Measurements from ENCODE around the gene CRACR2A.

CRACR2A gene

DNA sequence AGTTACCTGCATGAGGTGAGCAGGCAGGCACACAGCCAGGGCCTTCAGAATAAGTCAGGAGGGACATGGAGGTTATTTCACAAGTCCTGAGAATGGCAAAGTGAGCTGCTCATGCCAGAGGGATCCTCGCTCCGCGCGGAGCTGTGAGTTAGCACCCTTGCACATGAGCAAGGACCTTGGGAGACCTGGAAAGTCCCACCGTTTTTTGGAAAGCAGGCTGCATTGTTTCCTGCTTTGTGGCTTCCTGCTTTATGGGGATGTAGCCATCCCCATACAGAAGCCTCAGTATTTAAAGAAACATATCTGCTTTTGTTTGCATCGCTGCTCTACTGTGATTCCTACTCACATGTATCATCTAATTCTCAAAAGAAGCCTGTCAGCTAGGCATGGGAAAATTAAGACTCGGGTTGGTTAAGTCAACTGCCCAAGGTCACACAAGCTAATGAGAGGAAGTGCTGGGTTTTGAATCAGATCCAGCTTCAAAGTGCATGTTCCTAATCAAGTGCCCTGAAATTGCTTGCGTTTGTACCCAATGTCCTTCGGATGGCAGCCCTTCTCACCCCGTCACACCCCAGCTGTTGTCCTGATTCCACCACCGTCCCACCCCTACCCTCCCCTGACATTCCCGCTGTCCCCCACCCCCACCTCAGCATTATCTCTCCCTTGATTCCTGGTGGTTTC lies 106.2 kb downstream of the CRACR2A start:
- DNase-seq (ENCODE audit: low read depth), result no peak

DNA sequence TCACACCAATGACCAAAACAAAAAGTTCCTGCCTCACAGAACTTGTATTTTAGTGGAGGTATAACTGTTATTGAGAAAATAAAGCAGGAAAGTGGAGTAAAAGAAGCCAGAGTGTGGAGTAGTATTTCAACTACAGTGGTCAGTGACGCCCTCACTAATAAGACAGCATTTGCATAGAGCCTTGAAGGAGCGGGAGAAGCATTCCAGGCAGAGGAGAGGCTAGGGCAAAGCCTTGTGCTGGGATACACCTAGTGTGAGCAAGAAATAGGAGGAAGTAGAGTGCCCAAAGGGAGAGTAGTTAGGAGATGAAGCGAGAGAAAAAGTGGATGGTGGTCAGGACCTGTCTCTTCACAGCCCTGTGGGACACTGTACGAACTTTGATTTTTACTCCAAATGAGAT lies 107.8 kb downstream of the CRACR2A start:
- DNase-seq (ENCODE audit: low read depth), result no peak

DNA sequence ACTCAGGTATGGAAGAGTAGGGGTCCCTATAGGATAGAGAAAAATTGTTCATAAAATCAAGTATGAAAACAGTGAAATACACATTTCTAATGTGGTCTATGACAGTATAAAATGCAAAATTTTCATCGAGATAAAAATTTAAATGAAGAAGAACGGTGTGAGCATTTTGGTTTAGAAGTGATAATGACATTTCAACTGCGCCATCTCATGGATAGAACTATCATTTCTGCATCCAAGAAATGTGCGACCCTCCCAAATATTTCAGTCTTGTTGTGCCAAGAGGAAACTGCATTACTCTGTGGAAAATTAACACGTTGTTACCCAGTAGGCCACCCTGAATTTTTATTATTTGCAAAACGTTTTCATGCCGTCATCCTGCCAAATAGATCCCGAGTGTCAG lies 108.8 kb downstream of the CRACR2A start:
- no peak for DNase-seq (ENCODE audit: low read depth)

- DNase-seq (ENCODE audit: low read depth), result peak; percentile 58
Observed at GRCh38 chr12:3641428-3642018, 111.4 kb downstream of the CRACR2A start.

DNA sequence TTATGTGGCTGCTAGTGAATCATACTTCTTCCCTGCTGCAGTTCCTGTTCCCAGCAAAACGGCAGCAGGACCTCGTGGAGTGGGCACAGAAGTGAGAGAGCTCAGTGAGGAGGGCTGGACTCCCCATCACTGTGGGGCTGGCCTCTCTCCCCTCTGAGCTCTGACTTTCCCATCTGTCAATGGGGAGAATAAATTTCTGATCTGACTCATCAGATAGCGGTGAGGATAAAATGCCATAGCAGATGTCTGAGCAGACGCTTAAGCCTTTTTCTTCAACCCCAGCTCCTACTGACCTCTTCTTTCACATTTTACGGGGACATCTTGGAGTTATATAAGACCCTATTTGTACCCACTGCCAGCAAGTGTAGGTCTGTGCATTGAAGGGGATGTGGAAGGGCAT lies 116.6 kb downstream of the CRACR2A start:
- DNase-seq (ENCODE audit: low read depth), result no peak

- DNase-seq (ENCODE audit: low read depth), result no peak
Observed at GRCh38 chr12:3634348-3634747, 118.6 kb downstream of the CRACR2A start.

- no peak for DNase-seq (ENCODE audit: low read depth)
Observed at GRCh38 chr12:3633396-3633795, 119.5 kb downstream of the CRACR2A start.

DNA sequence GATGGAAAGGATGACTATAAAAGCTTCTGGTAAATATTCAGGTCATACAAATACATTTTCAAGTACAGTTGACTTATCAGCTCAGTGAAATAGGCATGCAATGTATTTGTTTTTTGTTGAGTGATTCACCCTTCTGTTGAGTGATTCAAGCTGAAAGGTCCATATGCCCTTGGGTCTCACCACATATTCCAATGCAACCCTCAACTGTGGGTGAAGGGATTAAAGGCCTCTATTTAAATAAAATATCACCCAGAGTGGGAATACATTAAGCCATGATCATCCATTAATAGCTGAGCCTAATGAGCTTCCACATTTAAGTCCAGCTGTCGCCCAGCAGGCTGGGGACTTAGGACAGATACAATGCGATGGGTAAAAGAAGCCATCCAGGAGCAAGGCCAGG lies 120.2 kb downstream of the CRACR2A start:
- DNase-seq (ENCODE audit: low read depth), result peak; percentile 2

DNA sequence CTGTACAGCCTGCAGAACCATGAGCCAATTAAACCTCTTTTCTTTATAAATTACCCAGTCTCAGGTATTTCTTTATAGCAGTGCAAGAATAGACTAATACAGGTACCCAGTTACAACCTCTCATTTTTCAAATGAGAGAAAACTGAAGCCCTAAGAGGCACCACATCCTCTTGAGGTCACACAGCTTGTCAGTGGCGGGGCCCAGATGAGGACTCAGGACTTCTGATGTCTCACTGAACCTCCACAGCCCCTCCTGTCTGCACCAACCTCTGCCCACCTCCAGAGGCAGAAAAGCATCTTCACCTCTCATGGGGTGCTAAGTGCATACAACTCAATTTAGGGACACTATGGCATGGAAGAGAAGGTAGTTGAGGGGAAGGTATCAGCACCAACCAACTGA lies 120.7 kb downstream of the CRACR2A start:
- no peak for DNase-seq (ENCODE audit: low read depth)

DNA sequence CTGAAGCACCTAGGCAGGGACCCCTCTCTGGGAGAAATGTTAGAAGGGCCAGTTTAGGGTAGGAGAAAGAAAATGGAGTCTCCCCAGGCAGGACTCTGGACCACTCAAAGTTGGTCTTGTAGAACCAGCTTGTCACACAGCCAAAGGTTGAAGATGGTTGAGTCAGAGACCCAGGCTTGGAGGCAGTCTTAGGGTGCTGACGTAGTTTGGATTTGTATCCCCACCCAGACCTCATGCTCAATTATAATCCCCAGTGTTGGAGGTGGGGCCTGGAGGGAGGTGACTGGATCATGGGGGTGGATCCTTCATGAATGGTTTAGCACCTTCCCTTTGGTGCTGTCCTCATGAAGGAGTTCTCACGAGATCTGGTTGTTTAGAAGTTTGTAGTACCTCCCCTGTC lies 121.2 kb downstream of the CRACR2A start:
- no peak for DNase-seq (ENCODE audit: low read depth)

DNA sequence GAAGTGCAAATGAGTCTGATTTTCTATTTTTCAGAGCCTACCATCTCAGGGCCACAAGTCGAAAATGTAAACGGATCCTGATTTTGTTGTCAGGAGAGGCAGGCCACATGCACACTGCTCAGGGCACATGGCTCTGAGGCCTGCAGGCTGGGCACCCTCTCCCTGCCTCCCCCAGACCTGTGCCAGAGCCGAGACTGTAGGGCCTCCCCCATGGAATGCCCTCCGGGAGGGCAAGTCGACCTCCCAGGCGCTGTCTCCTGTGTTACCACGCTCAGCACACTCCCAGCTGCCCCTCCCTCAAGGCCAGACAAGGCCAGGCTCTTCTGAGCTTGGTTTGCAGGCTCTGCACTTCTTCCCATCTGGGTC lies 121.7 kb downstream of the CRACR2A start:
- no peak for DNase-seq (ENCODE audit: low read depth)

DNA sequence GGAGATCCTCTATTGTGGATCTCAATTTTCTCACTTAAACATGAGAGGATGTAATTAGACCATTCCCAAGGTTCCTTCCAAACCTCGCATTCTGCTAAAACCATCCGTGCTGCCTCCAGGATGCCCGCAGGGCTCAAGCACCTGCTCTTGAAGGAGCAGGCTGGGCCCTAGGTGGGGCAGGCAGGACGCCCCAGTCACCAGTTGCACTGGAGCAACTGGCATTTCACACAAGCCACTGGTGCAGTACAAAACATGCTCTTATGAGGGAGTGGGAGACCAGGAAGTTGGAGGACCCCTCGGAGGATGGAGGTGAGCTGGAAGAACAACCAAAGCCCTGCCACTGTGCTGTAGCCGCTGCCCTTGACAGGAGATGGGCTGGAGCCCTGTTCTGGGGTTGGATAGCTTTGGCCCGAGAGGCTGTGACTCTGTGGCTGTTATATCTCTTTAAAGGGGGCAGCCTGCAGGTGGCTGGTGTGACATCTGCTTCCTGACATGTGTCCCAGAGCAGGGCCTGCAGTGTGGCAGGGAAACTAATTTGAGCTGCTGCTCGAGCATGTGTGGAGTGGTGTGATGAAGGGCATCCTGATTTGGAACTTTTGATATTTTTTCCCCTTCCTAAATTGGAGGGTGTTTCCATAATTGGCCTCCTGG lies 122.2 kb downstream of the CRACR2A start:
- DNase-seq (ENCODE audit: low read depth), result no peak

GRCh38 chr12:3630111-3630510 lies 122.8 kb downstream of the CRACR2A start:
- no peak for DNase-seq (ENCODE audit: low read depth)

GRCh38 chr12:3629057-3629830 lies 123.7 kb downstream of the CRACR2A start:
- DNase-seq (ENCODE audit: low read depth), result no peak

GRCh38 chr12:3628629-3629028 lies 124.3 kb downstream of the CRACR2A start:
- DNase-seq (ENCODE audit: low read depth), result no peak

- DNase-seq (ENCODE audit: low read depth), result no peak
Observed at GRCh38 chr12:3627336-3627735, 125.6 kb downstream of the CRACR2A start.

DNA sequence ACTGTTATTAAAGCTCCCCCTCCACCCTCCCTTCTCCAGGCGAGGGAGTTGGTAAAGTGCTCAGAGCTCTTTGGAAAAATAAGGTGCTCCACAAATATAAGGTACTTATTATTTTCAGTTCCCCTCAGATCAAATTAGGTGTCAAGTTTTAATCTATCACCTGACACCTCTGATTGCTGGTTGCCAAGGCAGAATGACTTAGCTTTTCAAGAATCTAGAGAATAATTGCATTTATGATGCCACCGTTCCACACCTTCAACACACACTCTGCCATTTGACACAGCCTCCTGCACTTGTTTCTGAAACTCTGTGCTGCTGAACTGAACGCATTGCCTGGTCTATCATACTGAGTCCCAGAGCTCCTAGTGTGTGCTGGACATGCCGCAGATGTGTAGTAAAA lies 128.6 kb downstream of the CRACR2A start:
- no peak for DNase-seq (ENCODE audit: low read depth)

- DNase-seq (ENCODE audit: low read depth), result no peak
Observed at GRCh38 chr12:3622822-3623690, 129.9 kb downstream of the CRACR2A start.

DNA sequence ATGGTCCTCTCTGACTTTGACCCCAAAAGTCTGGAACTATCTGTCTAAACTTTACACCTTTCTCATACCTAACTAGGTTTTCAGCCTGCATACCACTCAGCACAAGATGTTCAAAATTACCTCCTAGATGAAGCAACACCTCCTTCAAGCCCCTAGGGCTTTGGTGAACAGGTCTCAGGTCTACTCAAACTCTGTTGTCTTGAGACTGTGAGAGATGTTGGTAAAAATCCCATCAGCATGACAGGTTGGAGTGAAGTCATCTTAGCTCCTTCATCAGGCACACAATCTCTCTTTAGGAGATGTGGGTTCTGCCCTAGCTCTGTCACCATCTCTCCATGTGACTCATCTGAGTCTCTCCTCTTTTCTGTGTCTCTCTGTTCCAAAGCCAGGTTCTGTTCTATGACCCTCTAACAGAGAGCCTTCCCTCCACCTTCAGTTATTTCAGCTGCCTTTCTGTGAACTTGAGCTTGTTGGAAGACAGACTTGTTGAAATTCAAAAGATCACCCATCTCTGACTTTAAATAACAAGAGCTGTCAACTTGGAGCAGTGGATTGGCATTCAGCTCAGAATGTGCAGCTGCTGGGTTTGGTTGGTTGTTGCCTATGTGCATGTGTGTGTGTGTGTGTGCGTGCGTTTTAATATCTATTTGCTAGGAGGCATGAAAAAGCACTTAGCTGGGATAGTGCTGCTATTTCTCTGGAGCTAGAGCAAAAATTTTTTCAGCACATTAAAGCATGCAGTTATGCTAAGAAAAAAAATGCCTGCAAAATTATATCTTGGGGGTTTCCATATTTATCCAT lies 130.7 kb downstream of the CRACR2A start:
- no peak for DNase-seq (ENCODE audit: low read depth)

- no peak for DNase-seq (ENCODE audit: low read depth)
Observed at GRCh38 chr12:3620856-3621255, 132.1 kb downstream of the CRACR2A start.

DNA sequence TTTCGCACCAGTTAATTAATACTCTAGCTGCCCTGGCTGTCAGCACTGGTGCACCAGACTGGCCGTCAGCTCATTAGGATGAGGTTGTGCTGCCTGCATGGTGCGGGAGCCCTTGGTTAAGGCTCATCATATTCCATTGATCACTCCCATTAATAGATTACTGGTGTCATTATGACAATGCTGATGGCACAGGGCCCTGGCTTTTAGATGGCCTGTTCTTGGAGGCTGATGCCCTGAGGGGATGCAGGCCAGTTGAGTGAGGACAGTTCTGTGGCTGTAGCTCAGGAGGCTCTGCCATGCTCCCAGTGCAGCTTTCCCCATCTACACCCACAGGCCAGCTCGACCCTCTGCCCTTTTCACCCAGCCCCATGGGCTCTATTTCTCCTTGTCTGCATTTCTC lies 135.3 kb downstream of the CRACR2A start:
- DNase-seq (ENCODE audit: low read depth), result no peak

All from amniotic epithelial cell (primary cell).